ENCODE results near the gene GAL3ST3. TPM values are rescaled to one million over a fixed set of nuclear protein-coding genes. Genes with fewer than 3 reads are reported as not detected.
A peak's percentile ranks its signal among the peaks of the same experiment; 100 is the strongest.
"Not testable (repeated sequence)": the region's sequence is repeated elsewhere in the genome, so short reads cannot be mapped to it uniquely, and the experiment has no call there.

The GAL3ST3 gene
- polyA plus RNA-seq, 4 donors: 3.5 to 7.1 (median 4.3) TPM

- no peak for DNase-seq (ENCODE audit: low read depth in 4 of 4, low spot score in 3 of 4)
Observed at GRCh38 chr11:66045177-66045639, 3.8 kb downstream of the GAL3ST3 start.

- DNase-seq (ENCODE audit: low read depth in 4 of 4, low spot score in 3 of 4): no peak
Observed at GRCh38 chr11:66044757-66045156, 4.2 kb downstream of the GAL3ST3 start.

GRCh38 chr11:66042996-66043906 is 5.7 kb downstream of the GAL3ST3 start:
- no peak for DNase-seq (ENCODE audit: low read depth in 4 of 4, low spot score in 3 of 4)

- DNase-seq (ENCODE audit: low read depth in 4 of 4, low spot score in 3 of 4): no peak
Observed at GRCh38 chr11:66042227-66042995, 6.5 kb downstream of the GAL3ST3 start.

- DNase-seq (ENCODE audit: low read depth in 4 of 4, low spot score in 3 of 4): no peak
Observed at GRCh38 chr11:66039765-66040164, 9.2 kb downstream of the GAL3ST3 start.

GRCh38 chr11:66037327-66037726 is 11.6 kb downstream of the GAL3ST3 start:
- no peak for DNase-seq (ENCODE audit: low read depth in 4 of 4, low spot score in 3 of 4)

GRCh38 chr11:66036334-66036710 is 12.6 kb downstream of the GAL3ST3 start:
- no peak for DNase-seq (ENCODE audit: low read depth in 4 of 4, low spot score in 3 of 4)

GRCh38 chr11:66035653-66036333 is 13.2 kb downstream of the GAL3ST3 start:
- no peak for DNase-seq (ENCODE audit: low read depth in 4 of 4, low spot score in 3 of 4)

GRCh38 chr11:66032957-66033735 is 15.8 kb downstream of the GAL3ST3 start:
- no peak for DNase-seq (ENCODE audit: low read depth in 4 of 4, low spot score in 3 of 4)

- no peak for DNase-seq (ENCODE audit: low read depth in 4 of 4, low spot score in 3 of 4)
Observed at GRCh38 chr11:66026017-66026529, 22.9 kb downstream of the GAL3ST3 start, which contains the start of gene CATSPER1. TSS of gene CATSPER1 (minus strand) at chr11:66026479. CDS start at chr11:66026379, 100 bp downstream.

- not testable (repeated sequence) for DNase-seq (ENCODE audit: low read depth in 4 of 4, low spot score in 3 of 4)
Observed at GRCh38 chr11:66023186-66023440, 25.8 kb downstream of the GAL3ST3 start.

GRCh38 chr11:66022401-66023185 is 26.4 kb downstream of the GAL3ST3 start:
- DNase-seq (ENCODE audit: low read depth in 4 of 4, low spot score in 3 of 4): peak in 1 of 4 donors; percentile 27

- no peak for DNase-seq (ENCODE audit: low read depth in 4 of 4, low spot score in 3 of 4)
Observed at GRCh38 chr11:66020618-66021357, 28.2 kb downstream of the GAL3ST3 start.

GRCh38 chr11:66020212-66020611 is 28.7 kb downstream of the GAL3ST3 start:
- DNase-seq (ENCODE audit: low read depth in 4 of 4, low spot score in 3 of 4): no peak

- no peak for DNase-seq (ENCODE audit: low read depth in 4 of 4, low spot score in 3 of 4)
Observed at GRCh38 chr11:66017321-66017720, 31.6 kb downstream of the GAL3ST3 start.

- no peak for DNase-seq (ENCODE audit: low read depth in 4 of 4, low spot score in 3 of 4)
Observed at GRCh38 chr11:66016793-66017177, 32.2 kb downstream of the GAL3ST3 start.

- DNase-seq (ENCODE audit: low read depth in 4 of 4, low spot score in 3 of 4): no peak
Observed at GRCh38 chr11:66015936-66016792, 32.8 kb downstream of the GAL3ST3 start.

GRCh38 chr11:66015454-66015881 is 33.5 kb downstream of the GAL3ST3 start:
- DNase-seq (ENCODE audit: low read depth in 4 of 4, low spot score in 3 of 4): no peak

Data from left renal pelvis (tissue), 4 donors.